Stimulated activated CD8-positive, alpha-beta memory T cell treated with anti-CD3 and anti-CD28 coated beads, Interleukin-12 subunit alpha, Interleukin-12 subunit beta, amount 100 ng/mL, for 24 hours (primary cell): ENCODE results near the gene OOSP2.
"Not testable (repeated sequence)": the region's sequence is repeated elsewhere in the genome, so short reads cannot be mapped to it uniquely, and the experiment has no call there.

ENCODE experiments used
- DNase-seq: peaks from one replicate; pipeline ENCODE4 v3.0.0-alpha.2; 2020; ENCODE audit errors: extremely low read depth

Gene OOSP2

DNA sequence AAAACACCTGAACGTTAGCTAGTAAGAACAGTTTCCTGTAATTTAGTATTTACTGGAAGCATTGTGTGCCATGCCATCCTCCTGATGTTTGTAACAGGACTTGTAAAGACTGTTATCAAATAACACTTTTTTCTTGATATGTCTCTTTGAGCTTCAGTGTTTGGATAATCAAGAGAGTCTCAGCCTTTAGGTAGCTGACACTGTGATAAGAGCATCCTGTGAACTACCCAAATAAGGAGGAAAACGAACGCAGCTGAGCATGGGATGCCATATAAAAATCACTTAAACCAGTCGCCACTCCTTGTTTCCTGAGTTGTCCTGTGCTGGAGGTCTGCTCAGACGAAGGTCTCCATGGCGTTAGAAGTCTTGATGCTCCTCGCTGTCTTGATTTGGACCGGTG, at the start of gene OOSP2:
Gene OOSP2 (plus strand): TSS at position 301 of the 400 bp plus-strand sequence. CDS start 51 bp downstream, at position 352.
- no peak for DNase-seq

DNA sequence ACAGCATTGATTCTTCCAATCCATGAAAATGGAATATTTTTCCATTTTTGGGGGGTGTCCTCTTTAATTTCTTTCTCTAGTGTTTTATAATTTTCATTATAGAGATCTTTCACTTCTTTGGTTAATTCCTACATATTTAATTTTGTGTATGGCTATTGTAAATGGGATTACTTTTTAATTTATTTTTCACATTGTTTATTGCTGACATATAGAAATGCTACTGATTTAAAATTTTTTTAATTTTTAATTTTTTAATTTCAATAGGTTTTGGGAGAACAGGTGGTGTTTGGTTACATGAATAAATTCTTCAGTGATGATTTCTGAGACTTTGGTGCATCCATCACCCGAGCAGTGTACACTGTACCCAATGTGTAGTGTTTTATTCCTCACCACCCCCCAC, 49.8 kb upstream of the OOSP2 start:
- DNase-seq, result no peak

DNA sequence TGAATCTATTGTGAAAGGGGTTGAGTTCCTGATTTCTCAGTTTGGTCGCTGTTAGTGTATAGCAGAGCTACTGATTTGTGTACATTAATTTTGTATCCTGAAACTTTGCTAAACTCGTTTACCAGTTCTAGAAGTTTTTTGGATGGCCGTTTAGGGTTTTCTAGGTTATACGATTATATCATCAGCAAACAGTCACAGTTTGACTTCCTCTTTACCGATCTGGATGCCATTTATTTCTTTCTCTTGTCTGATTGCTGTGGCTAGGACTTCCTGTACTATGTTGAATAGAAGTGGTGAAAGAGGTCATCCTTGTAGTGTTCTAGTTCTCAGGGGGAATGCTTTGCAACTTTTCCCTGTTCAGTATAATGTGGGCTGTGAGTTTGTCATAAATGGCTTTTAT, 47.8 kb upstream of the OOSP2 start:
- no peak for DNase-seq

- no peak for DNase-seq
Observed at GRCh38 chr11:59997800-59998199, 42.4 kb upstream of the OOSP2 start.

GRCh38 chr11:59999691-60000090, 40.5 kb upstream of the OOSP2 start:
- no peak for DNase-seq

- no peak for DNase-seq
Observed at GRCh38 chr11:60003729-60004128, 36.5 kb upstream of the OOSP2 start.

- no peak for DNase-seq
Observed at GRCh38 chr11:60005360-60005759, 34.8 kb upstream of the OOSP2 start.

GRCh38 chr11:60016881-60017280, 23.3 kb upstream of the OOSP2 start, which contains the start of gene OOSP4B:
TSS of gene OOSP4B (plus strand) at chr11:60017181.
- no peak for DNase-seq

DNA sequence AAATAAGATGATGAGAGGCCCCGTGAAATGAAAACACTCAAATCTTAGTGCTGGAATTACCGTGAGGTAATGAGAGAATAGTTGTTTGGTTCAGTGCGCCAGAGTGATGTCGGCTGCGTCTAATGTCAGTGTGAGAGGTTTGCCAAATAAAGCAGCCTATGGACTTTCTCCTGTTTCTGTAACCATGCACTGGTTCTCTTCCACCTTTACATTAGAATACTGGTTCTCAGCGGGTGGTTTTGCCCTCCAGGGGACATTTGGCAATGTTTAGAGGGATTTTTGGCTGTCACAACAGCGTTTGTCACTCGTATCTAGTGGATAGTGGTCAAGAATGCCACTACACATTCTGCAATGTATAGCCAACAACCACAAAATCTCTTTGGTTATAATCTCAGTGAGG, 22.2 kb upstream of the OOSP2 start:
- no peak for DNase-seq

DNA sequence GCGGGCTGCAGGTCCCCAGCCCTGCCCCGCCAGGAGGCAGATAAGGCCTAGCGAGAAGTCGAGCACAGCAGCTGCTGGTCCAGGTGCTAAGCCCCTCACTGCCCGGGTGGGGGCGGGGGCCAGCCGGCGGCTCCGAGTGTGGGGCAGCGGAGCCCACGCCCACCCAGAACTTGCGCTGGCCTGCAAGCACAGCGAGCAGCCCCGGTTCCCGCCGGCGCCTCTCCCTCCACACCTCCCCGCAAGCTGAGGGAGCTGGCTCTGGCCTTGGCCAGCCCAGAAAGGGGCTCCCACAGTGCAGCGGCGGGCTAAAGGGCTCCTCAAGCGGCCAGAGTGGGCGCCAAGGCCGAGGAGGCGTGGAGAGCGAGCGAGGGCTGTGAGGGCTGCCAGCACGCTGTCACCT, 19.8 kb upstream of the OOSP2 start:
- DNase-seq, result not testable (repeated sequence)

- no peak for DNase-seq
Observed at GRCh38 chr11:60029015-60029632, 11.1 kb upstream of the OOSP2 start.

DNA sequence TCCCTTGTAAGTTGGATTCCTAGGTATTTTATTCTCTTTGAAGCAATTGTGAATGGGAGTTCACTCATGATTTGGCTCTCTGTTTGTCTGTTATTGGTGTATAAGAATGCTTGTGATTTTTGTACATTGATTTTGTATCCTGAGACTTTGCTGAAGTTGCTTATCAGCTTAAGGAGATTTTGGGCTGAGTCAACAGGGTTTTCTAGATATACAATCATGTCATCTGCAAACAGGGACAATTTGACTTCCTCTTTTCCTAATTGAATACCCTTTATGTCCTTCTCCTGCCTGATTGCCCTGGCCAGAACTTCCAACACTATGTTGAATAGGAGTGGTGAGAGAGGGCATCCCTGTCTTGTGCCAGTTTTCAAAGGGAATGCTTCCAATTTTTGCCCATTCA, 10.2 kb downstream of the OOSP2 start:
- not testable (repeated sequence) for DNase-seq

DNA sequence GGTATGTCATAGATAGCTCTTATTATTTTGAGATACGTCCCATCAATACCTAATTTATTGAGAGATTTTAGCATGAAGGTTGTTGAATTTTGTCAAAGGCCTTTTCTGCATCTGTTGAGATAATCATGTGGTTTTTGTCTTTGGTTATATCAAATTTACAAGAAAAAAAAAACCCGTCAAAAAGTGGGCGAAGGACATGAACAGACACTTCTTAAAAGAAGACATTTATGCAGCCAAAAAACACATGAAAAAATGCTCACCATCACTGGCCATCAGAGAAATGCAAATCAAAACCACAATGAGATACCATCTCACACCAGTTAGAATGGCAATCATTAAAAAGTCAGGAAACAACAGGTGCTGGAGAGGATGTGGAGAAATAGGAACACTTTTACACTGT, 10.6 kb downstream of the OOSP2 start:
- not testable (repeated sequence) for DNase-seq

GRCh38 chr11:60056349-60056969, 16.2 kb downstream of the OOSP2 start, which contains the start of gene MS4A3:
TSS of gene MS4A3 (plus strand) at chr11:60056665. CDS start at chr11:60061161, 4,496 bp downstream.
- DNase-seq, result no peak

DNA sequence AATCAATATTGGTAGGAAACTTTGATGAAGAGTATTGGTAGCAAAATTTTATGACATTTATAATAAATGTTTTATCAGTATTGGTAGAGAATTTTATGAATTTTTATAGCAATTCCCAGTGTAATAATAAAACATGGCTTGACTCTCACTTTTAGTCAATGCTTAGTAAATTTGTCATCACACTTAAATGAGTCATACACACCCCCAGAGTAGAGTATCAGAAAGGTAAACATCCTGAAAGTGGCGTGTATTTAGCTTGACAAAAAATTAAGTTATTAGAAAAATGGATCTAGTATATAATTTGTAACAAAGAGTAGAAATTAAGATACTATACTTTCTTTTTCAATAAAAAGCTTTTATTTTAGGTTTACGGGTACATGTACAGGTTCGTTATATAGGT, 18.8 kb downstream of the OOSP2 start:
- DNase-seq, result no peak

- DNase-seq, result no peak
Observed at GRCh38 chr11:60059521-60060240, 19.5 kb downstream of the OOSP2 start.

DNA sequence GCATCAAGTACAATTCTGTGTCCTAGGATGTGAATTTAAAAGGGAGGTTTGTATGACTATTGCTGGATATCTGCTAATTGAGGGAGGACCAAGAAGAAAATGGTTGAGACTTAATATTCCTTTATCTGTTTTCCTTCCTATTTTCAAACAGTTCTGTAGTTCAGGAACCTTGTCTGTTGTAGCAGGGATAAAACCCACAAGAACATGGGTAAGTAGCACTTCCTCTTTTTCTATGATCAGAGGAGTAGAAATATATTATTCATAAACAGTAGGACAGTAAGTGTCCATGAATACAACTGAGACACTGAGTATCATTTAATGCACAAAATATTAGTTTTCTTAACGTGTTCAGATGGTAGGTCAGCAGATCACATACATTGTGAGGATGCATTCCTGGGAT, 23.9 kb downstream of the OOSP2 start:
- no peak for DNase-seq

DNA sequence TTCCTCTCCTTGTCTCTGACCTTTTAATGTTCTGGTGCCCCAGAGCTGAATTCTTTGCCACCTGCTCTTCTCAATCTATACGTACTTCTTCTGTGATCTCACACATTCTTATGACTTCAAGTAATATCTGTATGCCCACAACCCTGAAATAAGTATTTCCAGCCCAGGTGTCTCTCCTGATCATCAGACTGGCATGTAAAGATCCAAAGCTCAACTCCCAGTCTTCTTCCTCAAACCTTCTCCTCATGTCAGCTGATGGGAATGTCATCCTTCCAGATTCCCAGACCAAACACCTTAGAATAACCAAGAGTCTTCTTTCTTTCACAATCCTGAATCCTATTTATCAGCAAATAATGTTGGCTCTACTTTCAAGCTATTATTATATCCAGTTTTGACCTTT, 25.6 kb downstream of the OOSP2 start:
- no peak for DNase-seq

- DNase-seq, result no peak
Observed at GRCh38 chr11:60069450-60069849, 29.2 kb downstream of the OOSP2 start.

GRCh38 chr11:60071644-60072043, 31.4 kb downstream of the OOSP2 start:
- not testable (repeated sequence) for DNase-seq

GRCh38 chr11:60077216-60077817, 37.1 kb downstream of the OOSP2 start:
- no peak for DNase-seq

DNA sequence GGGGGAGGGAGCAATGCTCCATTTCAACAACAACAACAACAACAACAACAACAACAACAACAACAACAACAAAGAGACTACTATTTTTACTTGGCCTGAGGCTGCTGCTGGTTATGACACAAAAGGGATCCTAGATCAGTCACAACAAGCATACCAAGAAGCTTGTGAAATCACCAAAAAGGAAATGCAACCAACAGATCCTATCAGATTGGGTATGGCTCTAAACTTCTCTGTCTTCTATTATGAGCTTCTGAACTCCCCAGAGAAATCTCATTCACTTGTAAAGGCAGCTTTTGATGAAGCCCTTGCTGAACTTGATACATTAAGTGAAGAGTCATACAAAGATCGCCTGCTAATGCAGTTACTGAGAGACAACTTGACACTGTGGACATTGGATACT, 37.8 kb downstream of the OOSP2 start:
- no peak for DNase-seq

DNA sequence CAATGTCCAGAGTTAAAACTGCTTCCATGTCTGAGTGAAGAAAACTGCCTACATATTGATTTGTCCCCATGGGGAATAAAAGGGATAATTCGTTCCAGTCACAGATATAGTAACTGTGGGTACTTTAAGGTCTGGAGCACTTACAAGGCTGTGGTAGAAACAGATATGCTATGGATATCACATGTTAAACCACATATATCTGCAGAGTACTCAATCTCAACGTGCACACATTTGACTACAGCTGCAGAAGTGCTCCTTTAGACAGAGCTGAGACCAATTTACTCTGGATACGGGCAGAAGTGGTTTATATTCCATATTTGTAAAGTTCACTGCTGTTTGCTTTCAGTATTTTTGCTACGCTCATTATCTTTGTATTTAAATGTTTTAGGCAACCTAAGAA, 38.5 kb downstream of the OOSP2 start:
- no peak for DNase-seq
